B cell (primary cell): ENCODE results near the gene PTGS2. TPM values are rescaled to one million over a fixed set of nuclear protein-coding genes. Genes with fewer than 3 reads are reported as not detected.

Experiments
- ATAC-seq: fragments of 200-7000 bp; cut with Tn5 transposase; one replicate; pipeline ENCODE4 v1.10.0; 2021; ENCODE audit warnings: low read depth, mild to moderate bottlenecking, moderate number of reproducible peaks, moderate library complexity
- CTCF ChIA-PET: fragments of 350-600 bp; sonication (Branson Sonifier 250); formaldehyde crosslinking; loops from one replicate; lab custom pipeline; 2021; ENCODE audit warnings: antibody characterized with exemption, inconsistent platforms; lab: Charles Lee
- POLR2A ChIA-PET: fragments of 350-600 bp; sonication (Branson Sonifier 250); formaldehyde crosslinking; loops from one replicate; lab custom pipeline; 2021; ENCODE audit warnings: antibody characterized with exemption; lab: Charles Lee
- DNase-seq: peaks from one replicate; pipeline ENCODE4 v3.0.0; 2013
- H2AFZ ChIP-seq: 2 replicates; pipeline ENCODE4 v1.6.1; 2012; ENCODE audit warnings: mild to moderate bottlenecking, low read depth, low read length; ENCODE audit not compliant: insufficient read depth, poor library complexity, severe bottlenecking
- H3K27ac ChIP-seq, 2 donors: 1 replicate in 1 of 2; 2 replicates in 1 of 2; pipeline ENCODE4 v1.5.1; 2012 to 2013; ENCODE audit warnings: low read length in 2 of 2, mild to moderate bottlenecking in 2 of 2, moderate library complexity in 1 of 2
- H3K27me3 ChIP-seq, 4 experiments: fragments of 200-600 bp in 1 of 4; sonication (generic) in 1 of 4; replicated peaks in 1 of 4; 1 replicate in 2 of 4; 2 replicates in 2 of 4; pipeline versions ENCODE4 v1.6.1 to v1.7.0; 2013 to 2016; ENCODE audit warnings: low read length in 3 of 4, mild to moderate bottlenecking in 2 of 4, mixed read lengths in 1 of 4, moderate library complexity in 1 of 4; ENCODE audit not compliant: insufficient read depth in 4 of 4, control insufficient read depth in 3 of 4; ENCODE audit errors: control extremely low read depth in 1 of 4
- H3K36me3 ChIP-seq, 2 experiments: replicated peaks in 1 of 2; 1 replicate in 1 of 2; 2 replicates in 1 of 2; pipeline versions ENCODE4 v1.6.1 to v1.7.1; 2013; ENCODE audit warnings: low read length in 1 of 2; ENCODE audit not compliant: insufficient read depth in 2 of 2, control insufficient read depth in 1 of 2; ENCODE audit errors: control extremely low read depth in 1 of 2, extremely low read depth in 1 of 2
- H3K4me1 ChIP-seq, 2 donors: fragments of 200-600 bp in 1 of 2; sonication (generic) in 1 of 2; 1 replicate in 1 of 2; 2 replicates in 1 of 2; pipeline versions ENCODE4 v1.5.1 to v1.6.1; 2013 to 2017; ENCODE audit warnings: low read length in 2 of 2; ENCODE audit not compliant: control insufficient read depth in 2 of 2, insufficient read depth in 2 of 2
- H3K4me2 ChIP-seq: replicated peaks from 2 replicates; pipeline ENCODE3; 2012; ENCODE audit warnings: mild to moderate bottlenecking, low read depth, low read length; ENCODE audit not compliant: poor library complexity, severe bottlenecking
- H3K4me3 ChIP-seq, 5 experiments: fragments of 200-600 bp in 1 of 5; sonication (generic) in 1 of 5; 1 replicate in 3 of 5; 2 replicates in 2 of 5; pipeline versions ENCODE4 v1.5.1 to v1.7.0; 2011 to 2016; ENCODE audit warnings: low read length in 4 of 5, mild to moderate bottlenecking in 4 of 5, low read depth in 2 of 5, control low read depth in 1 of 5, moderate library complexity in 1 of 5; ENCODE audit not compliant: insufficient read depth in 1 of 5; ENCODE audit errors: control extremely low read depth in 1 of 5, extremely low read depth in 1 of 5
- H3K79me2 ChIP-seq: fragments of 200-600 bp; sonication (generic); one replicate; pipeline ENCODE4 v1.6.0; 2016; ENCODE audit warnings: low read length; ENCODE audit not compliant: control insufficient read depth, insufficient read depth
- H3K9ac ChIP-seq: fragments of 200-600 bp; sonication (generic); 2 replicates; pipeline ENCODE4 v1.6.1; 2017; ENCODE audit warnings: mild to moderate bottlenecking, low read length, moderate library complexity
- H3K9me3 ChIP-seq, 3 donors: one replicate each; pipeline versions ENCODE4 v1.6.1 to v1.7.1; 2013; ENCODE audit warnings: low read length in 2 of 3; ENCODE audit not compliant: control insufficient read depth in 2 of 3, insufficient read depth in 1 of 3; ENCODE audit errors: control extremely low read depth in 1 of 3
- H4K20me1 ChIP-seq: 2 replicates; pipeline ENCODE4 v1.6.0; 2012; ENCODE audit warnings: mild to moderate bottlenecking, low read length; ENCODE audit not compliant: insufficient read depth, control insufficient read depth, poor library complexity, severe bottlenecking
- H3K27ac Mint-ChIP-seq: one replicate; pipeline ENCODE4 v1.8.0; 2021; ENCODE audit warnings: mixed read lengths
- H3K27me3 Mint-ChIP-seq: one replicate; pipeline ENCODE4 v1.8.0; 2021; ENCODE audit warnings: mixed read lengths
- H3K4me1 Mint-ChIP-seq: one replicate; pipeline ENCODE4 v1.8.0; 2021; ENCODE audit warnings: mixed read lengths
- H3K4me3 Mint-ChIP-seq: one replicate; pipeline ENCODE4 v1.8.0; 2021; ENCODE audit warnings: mixed read lengths
- H3K9me3 Mint-ChIP-seq: one replicate; pipeline ENCODE4 v1.8.0; 2022; ENCODE audit warnings: mixed read lengths; ENCODE audit not compliant: insufficient read depth
- EZH2 ChIP-seq: IDR thresholded peaks from 2 replicates; pipeline ENCODE4 v1.6.1; 2012; ENCODE audit warnings: borderline replicate concordance, low read depth, mild to moderate bottlenecking, moderate library complexity, low read length; ENCODE audit not compliant: insufficient read depth, poor library complexity, severe bottlenecking
- WGBS: methylation state at CpG from one replicate; pipeline ENCODE4 v1.1.5; 2013; ENCODE audit warnings: missing lambda C conversion rate; ENCODE audit not compliant: insufficient coverage; 5-methylcytosine and 5-hydroxymethylcytosine counted together
- intact Hi-C: fragments of 100-400 bp; cut with micrococcal nuclease; formaldehyde crosslinking; loops from one replicate; pipeline ENCODE4 v1.10.0; 2022
- polyA plus RNA-seq: library from polyadenylated mRNA; depleted of rRNA; stranded (reverse); fragments of >200 nt; gene quantifications from 2 replicates; pipeline ENCODE4 v1.2.3, GENCODE V29; 2012
- total RNA-seq, 2 donors: library from RNA; stranded (reverse); fragments of 120-200 nt in 1 of 2; gene quantifications; 1 replicate in 1 of 2; 2 replicates in 1 of 2; pipeline versions ENCODE4 v1.2.3 to v1.2.4, GENCODE V29; 2013 to 2022
- TF ChIP-seq, protein P1 (sequence below): fragments of 200-600 bp; IDR thresholded peaks from one replicate; pipeline ENCODE4 v1.8.0; 2022; ENCODE audit warnings: antibody characterized with exemption, mild to moderate bottlenecking

The PTGS2 gene
- total and polyA plus RNA-seq, 2 donors (not counting 1 experiment from before 2014, with no cell fraction given), result 0.85 TPM; not detected in 1

DNA sequence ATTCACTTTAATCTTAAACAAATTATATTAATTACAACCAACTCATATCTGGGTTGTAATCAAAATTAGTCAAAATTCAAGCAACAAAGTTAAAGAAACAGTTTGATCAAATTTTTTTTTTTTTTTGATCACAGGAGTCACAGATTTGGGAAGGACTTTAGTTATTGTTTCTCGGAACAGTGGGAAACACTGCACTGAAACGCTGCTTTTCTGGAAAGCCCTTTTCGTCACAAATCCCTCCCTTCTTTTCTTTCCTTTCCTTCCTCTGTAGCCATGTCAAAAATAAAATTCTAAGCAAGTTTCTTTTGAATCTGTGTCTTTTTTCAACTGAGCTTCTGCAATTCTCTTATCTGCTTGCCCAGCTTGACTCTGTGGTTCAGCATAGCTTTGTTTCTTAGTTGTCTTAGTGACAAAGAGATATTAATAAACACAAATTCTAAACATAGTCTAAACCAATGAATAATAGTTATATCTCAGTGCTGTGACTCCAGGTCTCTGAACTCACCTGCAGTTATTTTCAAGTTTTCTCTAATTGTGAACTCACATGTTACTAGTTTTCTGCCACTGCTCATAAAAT is 53.8 kb downstream of the PTGS2 start:
- Histone ChIP-seq H3K4me3 (no peak overlapping the region), H3K9ac (no peak overlapping the region), H4K20me1 (no peaks in the 10 kb centered on the region), H3K4me1 (no peaks in the 10 kb centered on the region), H3K79me2 (no peaks in the 10 kb centered on the region), H3K27ac (no peak overlapping the region), H3K9me3 (no peaks in the 10 kb centered on the region), H3K36me3 (no peaks in the 10 kb centered on the region), H3K4me2 (no peak overlapping the region), H2AFZ (no peak overlapping the region), H3K27me3 (no peaks in the 10 kb centered on the region)
- WGBS, result 11% methylated on average over 3 of the region's 3 CpGs
- Mint-ChIP-seq H3K9me3 (no peaks in the 10 kb centered on the region), H3K4me1 (no peaks in the 10 kb centered on the region), H3K4me3 (no peak overlapping the region), H3K27me3 (peaks cover 4% of the 10 kb centered on the region), H3K27ac (no peak overlapping the region)
- ATAC-seq, result no peak
- TF ChIP-seq EZH2, result no peak
- TF ChIP-seq, protein P1, sequence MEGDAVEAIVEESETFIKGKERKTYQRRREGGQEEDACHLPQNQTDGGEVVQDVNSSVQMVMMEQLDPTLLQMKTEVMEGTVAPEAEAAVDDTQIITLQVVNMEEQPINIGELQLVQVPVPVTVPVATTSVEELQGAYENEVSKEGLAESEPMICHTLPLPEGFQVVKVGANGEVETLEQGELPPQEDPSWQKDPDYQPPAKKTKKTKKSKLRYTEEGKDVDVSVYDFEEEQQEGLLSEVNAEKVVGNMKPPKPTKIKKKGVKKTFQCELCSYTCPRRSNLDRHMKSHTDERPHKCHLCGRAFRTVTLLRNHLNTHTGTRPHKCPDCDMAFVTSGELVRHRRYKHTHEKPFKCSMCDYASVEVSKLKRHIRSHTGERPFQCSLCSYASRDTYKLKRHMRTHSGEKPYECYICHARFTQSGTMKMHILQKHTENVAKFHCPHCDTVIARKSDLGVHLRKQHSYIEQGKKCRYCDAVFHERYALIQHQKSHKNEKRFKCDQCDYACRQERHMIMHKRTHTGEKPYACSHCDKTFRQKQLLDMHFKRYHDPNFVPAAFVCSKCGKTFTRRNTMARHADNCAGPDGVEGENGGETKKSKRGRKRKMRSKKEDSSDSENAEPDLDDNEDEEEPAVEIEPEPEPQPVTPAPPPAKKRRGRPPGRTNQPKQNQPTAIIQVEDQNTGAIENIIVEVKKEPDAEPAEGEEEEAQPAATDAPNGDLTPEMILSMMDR, result no peak
- intact Hi-C loops, result no loop called here
- ChIA-PET CTCF (no interaction called here), POLR2A (no interaction called here)
- DNase-seq, result no peak

DNA sequence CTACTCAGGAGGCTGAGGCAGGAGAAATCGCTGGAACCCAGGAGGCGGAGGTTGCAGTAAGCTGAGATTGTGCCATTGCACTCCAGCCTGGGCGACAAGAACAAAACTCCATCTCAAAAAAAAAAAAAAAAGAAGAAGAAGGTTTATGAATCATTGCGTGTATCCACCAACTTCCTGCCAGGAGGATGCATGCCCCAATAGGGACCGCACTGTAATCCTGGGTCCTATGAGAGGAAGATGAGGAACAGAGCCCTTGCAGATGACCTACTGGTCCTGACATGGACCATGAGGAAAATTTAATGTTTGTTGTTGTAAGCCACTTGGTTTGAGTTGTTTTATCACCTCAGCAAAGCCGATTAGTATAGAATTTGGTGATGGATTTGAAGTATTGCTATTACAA is 56.7 kb downstream of the PTGS2 start:
- no peaks in the 10 kb centered on the region for H4K20me1 ChIP-seq
- no peak overlapping the region for H2AFZ ChIP-seq
- H3K4me3 ChIP-seq, result no peak overlapping the region
- no peaks in the 10 kb centered on the region for H3K36me3 ChIP-seq
- Mint-ChIP-seq H3K27me3 (peaks cover 4% of the 10 kb centered on the region), H3K4me3 (no peak overlapping the region), H3K27ac (no peak overlapping the region), H3K4me1 (peaks cover 3% of the 10 kb centered on the region), H3K9me3 (no peaks in the 10 kb centered on the region)
- H3K9me3 ChIP-seq, result no peaks in the 10 kb centered on the region
- intact Hi-C loops, result no loop called here
- CTCF ChIA-PET, result no interaction called here
- peaks cover 4% of the 10 kb centered on the region in 2 donors for H3K4me1 ChIP-seq
- H3K79me2 ChIP-seq, result no peaks in the 10 kb centered on the region
- no peaks in the 10 kb centered on the region for H3K27me3 ChIP-seq
- POLR2A ChIA-PET, result interaction anchor here (0.6 kb wide), 1 partner anchor 248 kb away, joined by 3 read pairs; the partner anchor contains the start of gene ODR4
- 78% methylated on average over 2 of the region's 6 CpGs for WGBS
- H3K9ac ChIP-seq, result no peak overlapping the region
- H3K27ac ChIP-seq, result no peak overlapping the region
- TF ChIP-seq, protein P1, result no peak
- TF ChIP-seq EZH2, result no peak
- DNase-seq, result no peak
- no peak overlapping the region for H3K4me2 ChIP-seq
- no peak for ATAC-seq

Other genes starting within 250 kb of the PTGS2 start
- gene PDC, start 219.3 kb downstream of the PTGS2 start, total RNA-seq, result not detected in 2 replicates
- not detected in 2 replicates for gene PDC, start 219.3 kb downstream of the PTGS2 start, polyA plus RNA-seq
- gene PLA2G4A, start 148.5 kb upstream of the PTGS2 start, total RNA-seq, result 0.15 TPM in 1 of 2 replicates, not detected in the other
- gene PLA2G4A, start 148.5 kb upstream of the PTGS2 start, polyA plus RNA-seq, result 0.10 TPM in 1 of 2 replicates, not detected in the other